Mucosa of descending colon (tissue), 3 donors: ENCODE data around the gene FGG. TPM values are rescaled to one million over a fixed set of nuclear protein-coding genes. Genes with fewer than 3 reads are reported as not detected.

Experiments used
- ATAC-seq: fragments of 200-7000 bp; cut with Tn5 transposase; one replicate; pipeline ENCODE4 v1.9.1; 2020; ENCODE audit warnings: mild to moderate bottlenecking, moderate library complexity
- DNase-seq, 3 donors: peaks; one replicate each; pipeline ENCODE4 v3.0.0-alpha.2; 2020
- H3K36me3 ChIP-seq: fragments of 200-600 bp; one replicate; pipeline ENCODE4 v1.8.0; 2021; ENCODE audit warnings: low read depth, mild to moderate bottlenecking
- H3K4me1 ChIP-seq: fragments of 200-600 bp; one replicate; pipeline ENCODE4 v1.8.0; 2021; ENCODE audit warnings: low read depth, mild to moderate bottlenecking
- H3K4me3 ChIP-seq: fragments of 200-600 bp; one replicate; pipeline ENCODE4 v1.8.0; 2021; ENCODE audit warnings: mild to moderate bottlenecking
- H3K9me3 ChIP-seq: fragments of 200-600 bp; one replicate; pipeline ENCODE4 v1.8.0; 2021; ENCODE audit warnings: mild to moderate bottlenecking
- intact Hi-C, 2 donors: fragments of 100-400 bp; cut with DNase I in 1 of 2; cut with micrococcal nuclease in 1 of 2; formaldehyde crosslinking; loops; one replicate each; pipeline versions ENCODE4 v1.11.0 to v1.11.1; 2022; cut with DNase I, micrococcal nuclease
- total RNA-seq, 3 donors: library from RNA; stranded (reverse); fragmentation: NEBNext Ultra II Directional in 2 of 3; extraction: Animal tissue kit (Norgen Biotek cat#: 25700) in 2 of 3; gene quantifications; one replicate each; pipeline versions ENCODE4 v1.2.1 to v1.2.4, GENCODE V29; 2021 to 2023
- TF ChIP-seq, protein P1 (sequence below): fragments of 200-600 bp; IDR thresholded peaks from one replicate; pipeline ENCODE4 v1.8.0; 2022; ENCODE audit warnings: antibody characterized with exemption, mild to moderate bottlenecking
- donor health status: DM: no; HTN: no; CAD: no; lungs with moderate emphysema.
- donor health status: DM: no; HTN: no; CAD: no.
- donor health status: DM: no; HTN: yes; CAD: no.

The FGG gene
- total RNA-seq, 3 donors from 2014 or later: 0.69 TPM; not detected in 2

DNA sequence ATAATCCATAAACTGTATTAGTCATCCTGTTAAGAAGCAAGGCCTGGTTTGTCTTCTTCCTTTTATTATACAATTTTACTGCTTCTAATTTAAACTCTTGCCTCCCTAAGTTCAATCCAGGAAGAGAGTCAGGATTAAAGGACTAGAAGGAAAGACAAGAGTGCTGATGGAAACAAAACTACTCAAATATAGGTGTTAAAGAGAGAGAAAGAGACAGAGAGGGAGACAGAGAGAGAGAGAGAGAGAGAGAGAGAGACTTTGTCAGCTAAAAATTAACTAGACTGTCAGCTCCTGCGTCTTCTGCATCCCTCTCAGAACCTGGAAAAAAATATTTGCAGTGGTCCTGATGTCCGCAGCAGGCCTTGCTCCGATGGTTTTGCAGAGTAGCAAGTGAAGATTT, 13.5 kb upstream of the FGG start:
- TF ChIP-seq, protein P1, sequence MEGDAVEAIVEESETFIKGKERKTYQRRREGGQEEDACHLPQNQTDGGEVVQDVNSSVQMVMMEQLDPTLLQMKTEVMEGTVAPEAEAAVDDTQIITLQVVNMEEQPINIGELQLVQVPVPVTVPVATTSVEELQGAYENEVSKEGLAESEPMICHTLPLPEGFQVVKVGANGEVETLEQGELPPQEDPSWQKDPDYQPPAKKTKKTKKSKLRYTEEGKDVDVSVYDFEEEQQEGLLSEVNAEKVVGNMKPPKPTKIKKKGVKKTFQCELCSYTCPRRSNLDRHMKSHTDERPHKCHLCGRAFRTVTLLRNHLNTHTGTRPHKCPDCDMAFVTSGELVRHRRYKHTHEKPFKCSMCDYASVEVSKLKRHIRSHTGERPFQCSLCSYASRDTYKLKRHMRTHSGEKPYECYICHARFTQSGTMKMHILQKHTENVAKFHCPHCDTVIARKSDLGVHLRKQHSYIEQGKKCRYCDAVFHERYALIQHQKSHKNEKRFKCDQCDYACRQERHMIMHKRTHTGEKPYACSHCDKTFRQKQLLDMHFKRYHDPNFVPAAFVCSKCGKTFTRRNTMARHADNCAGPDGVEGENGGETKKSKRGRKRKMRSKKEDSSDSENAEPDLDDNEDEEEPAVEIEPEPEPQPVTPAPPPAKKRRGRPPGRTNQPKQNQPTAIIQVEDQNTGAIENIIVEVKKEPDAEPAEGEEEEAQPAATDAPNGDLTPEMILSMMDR: no peak
- intact Hi-C loops: loop anchor here in 1 of 2 donors (10.0 kb wide), 1 partner anchor 71 kb away; the partner anchor contains the start of gene PLRG1
- Histone ChIP-seq H3K4me3 (no peak overlapping the region), H3K4me1 (peaks cover 7% of the 10 kb centered on the region), H3K36me3 (no peaks in the 10 kb centered on the region), H3K9me3 (no peaks in the 10 kb centered on the region)
- ATAC-seq (no peak), DNase-seq (no peak)

DNA sequence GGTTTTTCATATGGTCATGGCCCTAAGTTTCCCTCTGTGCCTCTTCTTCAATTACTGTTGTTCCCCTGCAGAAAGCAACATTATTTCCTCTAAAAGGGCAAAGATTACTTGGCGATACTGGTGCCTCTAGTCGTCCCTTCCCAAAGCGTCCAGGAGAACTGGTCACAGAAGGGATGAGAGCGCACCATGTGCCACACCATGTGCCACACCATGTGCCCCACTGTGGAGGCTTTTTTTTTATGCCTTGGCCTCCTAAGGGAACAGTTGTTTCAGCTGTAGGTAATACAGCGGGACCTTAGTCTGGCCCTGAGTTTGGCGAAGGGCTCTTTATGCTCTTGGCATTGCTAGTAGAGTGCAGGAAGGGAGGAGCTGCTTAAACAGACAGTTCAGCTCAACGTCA, 11.5 kb upstream of the FGG start:
- DNase-seq: no peak

DNA sequence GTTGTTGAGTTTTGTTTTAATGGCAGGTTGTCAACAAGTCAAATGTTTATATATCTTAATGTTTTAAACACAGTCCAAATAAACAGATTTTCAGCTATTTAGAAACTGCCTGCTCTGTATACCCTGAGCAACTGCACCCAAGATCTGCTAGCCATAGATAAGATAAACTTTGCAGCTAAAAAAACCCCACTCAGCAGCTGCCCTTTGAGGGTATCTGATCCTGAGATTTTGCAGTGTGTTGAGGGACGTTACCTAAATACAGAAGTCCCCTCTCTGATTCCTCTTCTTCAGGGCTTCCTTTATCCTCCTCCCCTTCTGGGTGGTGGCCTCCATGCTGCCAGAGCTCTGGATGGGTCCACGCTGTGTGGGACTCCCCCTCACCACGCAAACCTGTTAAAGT, 11.0 kb upstream of the FGG start:
- TF ChIP-seq, protein P1: no peak
- DNase-seq (no peak), ATAC-seq (no peak)
- peaks cover 10% of the 10 kb centered on the region for H3K4me1 ChIP-seq
- no peaks in the 10 kb centered on the region for H3K9me3 ChIP-seq
- no peak overlapping the region for H3K4me3 ChIP-seq
- no peaks in the 10 kb centered on the region for H3K36me3 ChIP-seq
- intact Hi-C loops: loop anchor here in 1 of 2 donors (10.0 kb wide), 1 partner anchor 69 kb away; the partner anchor contains the start of gene PLRG1

More for the DNA sequence above, 11.5 kb upstream of the FGG start:
- Histone ChIP-seq H3K36me3 (no peaks in the 10 kb centered on the region), H3K9me3 (no peaks in the 10 kb centered on the region), H3K4me3 (no peak overlapping the region), H3K4me1 (peaks cover 7% of the 10 kb centered on the region)
- no peak for ATAC-seq
- TF ChIP-seq, protein P1: no peak
- intact Hi-C loops: loop anchor here in 1 of 2 donors (10.0 kb wide), 1 partner anchor 69 kb away; the partner anchor contains the start of gene PLRG1

DNA sequence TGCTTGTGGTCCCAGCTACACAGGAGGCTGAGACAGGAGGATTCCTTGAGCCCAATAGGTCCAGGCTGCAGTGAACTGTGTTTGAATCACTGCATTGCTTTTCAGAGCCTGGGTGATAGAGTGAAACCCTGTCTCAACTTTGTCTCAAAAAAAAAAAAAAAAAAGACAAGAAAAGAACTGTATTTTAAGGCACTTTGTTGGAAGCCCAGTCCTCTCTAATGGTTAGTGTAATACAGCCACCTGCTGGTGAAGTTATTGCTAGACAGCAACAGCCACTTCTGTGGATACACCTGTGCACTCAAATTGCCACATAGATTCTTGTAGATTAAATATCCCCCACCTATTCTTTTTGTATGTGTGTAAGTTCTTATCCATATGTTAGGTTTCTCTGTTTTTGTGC, 10.1 kb upstream of the FGG start:
- ATAC-seq (peak; percentile 55), DNase-seq (peak in 1 of 3 donors; percentile 60)
- Histone ChIP-seq H3K36me3 (no peaks in the 10 kb centered on the region), H3K4me3 (no peak overlapping the region), H3K9me3 (no peaks in the 10 kb centered on the region), H3K4me1 (peaks cover 13% of the 10 kb centered on the region)
- TF ChIP-seq, protein P1: peak; percentile 22
- intact Hi-C loops: loop anchor here in 1 of 2 donors (10.0 kb wide), 1 partner anchor 68 kb away; the partner anchor contains the start of gene PLRG1

DNA sequence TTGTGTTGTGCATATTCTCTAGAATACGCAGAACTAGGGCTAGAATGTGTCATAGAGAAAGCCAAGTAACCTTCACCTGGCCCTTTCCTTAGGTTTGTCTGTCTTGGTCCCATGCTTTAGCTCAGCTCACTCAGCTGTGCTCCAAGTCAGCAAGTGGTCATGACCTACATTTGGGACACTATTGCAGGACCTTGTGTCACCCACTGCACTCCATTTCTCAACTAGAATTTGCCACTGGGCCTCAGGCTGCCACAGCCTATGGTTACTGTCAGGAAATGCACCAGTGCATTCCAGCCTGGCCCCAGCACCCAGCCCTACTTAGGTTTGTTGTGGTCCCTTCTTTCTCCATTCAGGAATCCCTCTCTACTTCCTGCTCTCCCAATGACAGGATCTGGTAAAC, 7.7 kb upstream of the FGG start:
- peaks cover 19% of the 10 kb centered on the region for H3K4me1 ChIP-seq
- TF ChIP-seq, protein P1: no peak

More for the DNA sequence above, 7.7 kb upstream of the FGG start:
- intact Hi-C loops: loop anchor here in 1 of 2 donors (10.0 kb wide), 1 partner anchor 65 kb away; the partner anchor contains the start of gene PLRG1
- no peaks in the 10 kb centered on the region for H3K36me3 ChIP-seq
- no peak overlapping the region for H3K4me3 ChIP-seq
- H3K9me3 ChIP-seq: no peaks in the 10 kb centered on the region
- DNase-seq (no peak), ATAC-seq (no peak)
